Measurements from ENCODE around the gene YBX3.

DNA sequence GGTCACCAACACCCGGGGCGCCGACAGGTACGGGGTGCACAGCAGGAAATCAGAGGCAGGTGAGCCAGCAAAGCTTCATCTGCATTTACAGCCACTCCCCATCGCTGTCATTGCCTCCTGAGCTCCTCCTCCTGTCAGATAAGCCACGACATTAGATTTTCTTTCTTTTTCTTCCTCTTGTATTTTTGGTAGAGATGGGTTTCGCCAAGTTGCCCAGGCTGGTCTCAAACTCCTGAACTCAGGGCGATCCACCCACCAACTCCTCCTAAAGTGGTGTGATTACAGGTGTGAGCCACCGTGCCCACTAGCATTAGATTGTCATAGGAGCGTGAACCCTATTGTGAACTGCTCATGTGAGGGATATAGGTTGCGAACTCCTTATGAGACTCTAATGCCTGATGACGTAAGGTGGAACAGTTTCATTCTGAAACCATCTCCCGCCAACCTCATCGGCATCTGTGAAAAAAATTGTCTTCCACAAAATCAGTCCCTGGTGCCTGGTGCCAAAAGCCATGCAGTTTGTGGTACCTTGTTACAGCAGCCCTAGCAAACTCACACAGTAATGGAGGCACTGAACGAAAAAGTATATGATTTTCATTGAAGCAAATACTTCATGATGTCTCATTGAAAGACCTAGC is 50.8 kb downstream of the YBX3 start:
- TF ChIP-seq NFYB (CRISPR knock-in tag; IDR thresholded peaks at IDR 0.05), result no peak
- TF ChIP-seq ZNF7 (CRISPR knock-in tag; IDR thresholded peaks at IDR 0.05), result no peak
- TF ChIP-seq, protein P1, sequence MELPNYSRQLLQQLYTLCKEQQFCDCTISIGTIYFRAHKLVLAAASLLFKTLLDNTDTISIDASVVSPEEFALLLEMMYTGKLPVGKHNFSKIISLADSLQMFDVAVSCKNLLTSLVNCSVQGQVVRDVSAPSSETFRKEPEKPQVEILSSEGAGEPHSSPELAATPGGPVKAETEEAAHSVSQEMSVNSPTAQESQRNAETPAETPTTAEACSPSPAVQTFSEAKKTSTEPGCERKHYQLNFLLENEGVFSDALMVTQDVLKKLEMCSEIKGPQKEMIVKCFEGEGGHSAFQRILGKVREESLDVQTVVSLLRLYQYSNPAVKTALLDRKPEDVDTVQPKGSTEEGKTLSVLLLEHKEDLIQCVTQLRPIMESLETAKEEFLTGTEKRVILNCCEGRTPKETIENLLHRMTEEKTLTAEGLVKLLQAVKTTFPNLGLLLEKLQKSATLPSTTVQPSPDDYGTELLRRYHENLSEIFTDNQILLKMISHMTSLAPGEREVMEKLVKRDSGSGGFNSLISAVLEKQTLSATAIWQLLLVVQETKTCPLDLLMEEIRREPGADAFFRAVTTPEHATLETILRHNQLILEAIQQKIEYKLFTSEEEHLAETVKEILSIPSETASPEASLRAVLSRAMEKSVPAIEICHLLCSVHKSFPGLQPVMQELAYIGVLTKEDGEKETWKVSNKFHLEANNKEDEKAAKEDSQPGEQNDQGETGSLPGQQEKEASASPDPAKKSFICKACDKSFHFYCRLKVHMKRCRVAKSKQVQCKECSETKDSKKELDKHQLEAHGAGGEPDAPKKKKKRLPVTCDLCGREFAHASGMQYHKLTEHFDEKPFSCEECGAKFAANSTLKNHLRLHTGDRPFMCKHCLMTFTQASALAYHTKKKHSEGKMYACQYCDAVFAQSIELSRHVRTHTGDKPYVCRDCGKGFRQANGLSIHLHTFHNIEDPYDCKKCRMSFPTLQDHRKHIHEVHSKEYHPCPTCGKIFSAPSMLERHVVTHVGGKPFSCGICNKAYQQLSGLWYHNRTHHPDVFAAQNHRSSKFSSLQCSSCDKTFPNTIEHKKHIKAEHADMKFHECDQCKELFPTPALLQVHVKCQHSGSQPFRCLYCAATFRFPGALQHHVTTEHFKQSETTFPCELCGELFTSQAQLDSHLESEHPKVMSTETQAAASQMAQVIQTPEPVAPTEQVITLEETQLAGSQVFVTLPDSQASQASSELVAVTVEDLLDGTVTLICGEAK (IDR thresholded peaks at IDR 0.05), result no peak
- TF ChIP-seq, protein P1 (CRISPR knock-in tag; IDR thresholded peaks at IDR 0.05), result no peak
- TF ChIP-seq, protein P2, sequence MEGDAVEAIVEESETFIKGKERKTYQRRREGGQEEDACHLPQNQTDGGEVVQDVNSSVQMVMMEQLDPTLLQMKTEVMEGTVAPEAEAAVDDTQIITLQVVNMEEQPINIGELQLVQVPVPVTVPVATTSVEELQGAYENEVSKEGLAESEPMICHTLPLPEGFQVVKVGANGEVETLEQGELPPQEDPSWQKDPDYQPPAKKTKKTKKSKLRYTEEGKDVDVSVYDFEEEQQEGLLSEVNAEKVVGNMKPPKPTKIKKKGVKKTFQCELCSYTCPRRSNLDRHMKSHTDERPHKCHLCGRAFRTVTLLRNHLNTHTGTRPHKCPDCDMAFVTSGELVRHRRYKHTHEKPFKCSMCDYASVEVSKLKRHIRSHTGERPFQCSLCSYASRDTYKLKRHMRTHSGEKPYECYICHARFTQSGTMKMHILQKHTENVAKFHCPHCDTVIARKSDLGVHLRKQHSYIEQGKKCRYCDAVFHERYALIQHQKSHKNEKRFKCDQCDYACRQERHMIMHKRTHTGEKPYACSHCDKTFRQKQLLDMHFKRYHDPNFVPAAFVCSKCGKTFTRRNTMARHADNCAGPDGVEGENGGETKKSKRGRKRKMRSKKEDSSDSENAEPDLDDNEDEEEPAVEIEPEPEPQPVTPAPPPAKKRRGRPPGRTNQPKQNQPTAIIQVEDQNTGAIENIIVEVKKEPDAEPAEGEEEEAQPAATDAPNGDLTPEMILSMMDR (CRISPR knock-in tag; IDR thresholded peaks at IDR 0.05), result no peak
- TF ChIP-seq ZNF3 (CRISPR knock-in tag; IDR thresholded peaks at IDR 0.05), result no peak
- TF ChIP-seq, protein P3, sequence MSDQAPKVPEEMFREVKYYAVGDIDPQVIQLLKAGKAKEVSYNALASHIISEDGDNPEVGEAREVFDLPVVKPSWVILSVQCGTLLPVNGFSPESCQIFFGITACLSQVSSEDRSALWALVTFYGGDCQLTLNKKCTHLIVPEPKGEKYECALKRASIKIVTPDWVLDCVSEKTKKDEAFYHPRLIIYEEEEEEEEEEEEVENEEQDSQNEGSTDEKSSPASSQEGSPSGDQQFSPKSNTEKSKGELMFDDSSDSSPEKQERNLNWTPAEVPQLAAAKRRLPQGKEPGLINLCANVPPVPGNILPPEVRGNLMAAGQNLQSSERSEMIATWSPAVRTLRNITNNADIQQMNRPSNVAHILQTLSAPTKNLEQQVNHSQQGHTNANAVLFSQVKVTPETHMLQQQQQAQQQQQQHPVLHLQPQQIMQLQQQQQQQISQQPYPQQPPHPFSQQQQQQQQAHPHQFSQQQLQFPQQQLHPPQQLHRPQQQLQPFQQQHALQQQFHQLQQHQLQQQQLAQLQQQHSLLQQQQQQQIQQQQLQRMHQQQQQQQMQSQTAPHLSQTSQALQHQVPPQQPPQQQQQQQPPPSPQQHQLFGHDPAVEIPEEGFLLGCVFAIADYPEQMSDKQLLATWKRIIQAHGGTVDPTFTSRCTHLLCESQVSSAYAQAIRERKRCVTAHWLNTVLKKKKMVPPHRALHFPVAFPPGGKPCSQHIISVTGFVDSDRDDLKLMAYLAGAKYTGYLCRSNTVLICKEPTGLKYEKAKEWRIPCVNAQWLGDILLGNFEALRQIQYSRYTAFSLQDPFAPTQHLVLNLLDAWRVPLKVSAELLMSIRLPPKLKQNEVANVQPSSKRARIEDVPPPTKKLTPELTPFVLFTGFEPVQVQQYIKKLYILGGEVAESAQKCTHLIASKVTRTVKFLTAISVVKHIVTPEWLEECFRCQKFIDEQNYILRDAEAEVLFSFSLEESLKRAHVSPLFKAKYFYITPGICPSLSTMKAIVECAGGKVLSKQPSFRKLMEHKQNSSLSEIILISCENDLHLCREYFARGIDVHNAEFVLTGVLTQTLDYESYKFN (CRISPR knock-in tag; conservative IDR thresholded peaks at IDR 0.05), result no peak
- TF ChIP-seq, protein P4, sequence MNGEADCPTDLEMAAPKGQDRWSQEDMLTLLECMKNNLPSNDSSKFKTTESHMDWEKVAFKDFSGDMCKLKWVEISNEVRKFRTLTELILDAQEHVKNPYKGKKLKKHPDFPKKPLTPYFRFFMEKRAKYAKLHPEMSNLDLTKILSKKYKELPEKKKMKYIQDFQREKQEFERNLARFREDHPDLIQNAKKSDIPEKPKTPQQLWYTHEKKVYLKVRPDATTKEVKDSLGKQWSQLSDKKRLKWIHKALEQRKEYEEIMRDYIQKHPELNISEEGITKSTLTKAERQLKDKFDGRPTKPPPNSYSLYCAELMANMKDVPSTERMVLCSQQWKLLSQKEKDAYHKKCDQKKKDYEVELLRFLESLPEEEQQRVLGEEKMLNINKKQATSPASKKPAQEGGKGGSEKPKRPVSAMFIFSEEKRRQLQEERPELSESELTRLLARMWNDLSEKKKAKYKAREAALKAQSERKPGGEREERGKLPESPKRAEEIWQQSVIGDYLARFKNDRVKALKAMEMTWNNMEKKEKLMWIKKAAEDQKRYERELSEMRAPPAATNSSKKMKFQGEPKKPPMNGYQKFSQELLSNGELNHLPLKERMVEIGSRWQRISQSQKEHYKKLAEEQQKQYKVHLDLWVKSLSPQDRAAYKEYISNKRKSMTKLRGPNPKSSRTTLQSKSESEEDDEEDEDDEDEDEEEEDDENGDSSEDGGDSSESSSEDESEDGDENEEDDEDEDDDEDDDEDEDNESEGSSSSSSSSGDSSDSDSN (CRISPR knock-in tag; IDR thresholded peaks at IDR 0.05), result no peak
- TF ChIP-seq, protein P5, sequence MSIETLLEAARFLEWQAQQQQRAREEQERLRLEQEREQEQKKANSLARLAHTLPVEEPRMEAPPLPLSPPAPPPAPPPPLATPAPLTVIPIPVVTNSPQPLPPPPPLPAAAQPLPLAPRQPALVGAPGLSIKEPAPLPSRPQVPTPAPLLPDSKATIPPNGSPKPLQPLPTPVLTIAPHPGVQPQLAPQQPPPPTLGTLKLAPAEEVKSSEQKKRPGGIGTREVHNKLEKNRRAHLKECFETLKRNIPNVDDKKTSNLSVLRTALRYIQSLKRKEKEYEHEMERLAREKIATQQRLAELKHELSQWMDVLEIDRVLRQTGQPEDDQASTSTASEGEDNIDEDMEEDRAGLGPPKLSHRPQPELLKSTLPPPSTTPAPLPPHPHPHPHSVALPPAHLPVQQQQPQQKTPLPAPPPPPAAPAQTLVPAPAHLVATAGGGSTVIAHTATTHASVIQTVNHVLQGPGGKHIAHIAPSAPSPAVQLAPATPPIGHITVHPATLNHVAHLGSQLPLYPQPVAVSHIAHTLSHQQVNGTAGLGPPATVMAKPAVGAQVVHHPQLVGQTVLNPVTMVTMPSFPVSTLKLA (IDR thresholded peaks at IDR 0.05), result no peak
- TF ChIP-seq GTF2F1 (IDR thresholded peaks at IDR 0.05; ENCODE audit: low read length), result no peak
- no peak for TF ChIP-seq KDM5B (CRISPR knock-in tag; IDR thresholded peaks at IDR 0.05; ENCODE audit: borderline replicate concordance)
- no peak for TF ChIP-seq ZNF354B (CRISPR knock-in tag; IDR thresholded peaks at IDR 0.05)

Data from HepG2 (cell line).